Stimulated activated CD4-positive, alpha-beta T cell treated with anti-CD3 and anti-CD28 coated beads, Interleukin-1b, Interleukin-23, amount 100 ng/mL, for 4 hours (primary cell): ENCODE measurements around the gene RPAP3.

ENCODE experiments used
- DNase-seq, 2 donors: peaks; one replicate each; pipeline ENCODE4 v3.0.0-alpha.2; 2020; ENCODE audit warnings: low read depth in 2 of 2

RPAP3 gene

GRCh38 chr12:47705566-47706425 is at the start of gene RPAP3:
RPAP3 (minus strand) TSS chr12:47706030; CDS start chr12:47702840, 3,190 bp downstream.
- peak; percentile 96 to 99 for DNase-seq

- DNase-seq = no peak
These were observed 49.1 kb upstream of the RPAP3 start for GRCh38 chr12:47754881-47755280.

GRCh38 chr12:47754126-47754525 is 48.3 kb upstream of the RPAP3 start:
- DNase-seq = no peak

- DNase-seq = no peak
These were observed 47.5 kb upstream of the RPAP3 start for GRCh38 chr12:47753021-47754001.

- no peak for DNase-seq
These were observed 46.7 kb upstream of the RPAP3 start for GRCh38 chr12:47752552-47752951.

GRCh38 chr12:47752121-47752520 is 46.3 kb upstream of the RPAP3 start:
- DNase-seq = no peak

- no peak for DNase-seq
These were observed 45.7 kb upstream of the RPAP3 start for GRCh38 chr12:47751561-47751960.

- DNase-seq = no peak
These were observed 45.2 kb upstream of the RPAP3 start for GRCh38 chr12:47750916-47751470.

- no peak for DNase-seq
These were observed 44.5 kb upstream of the RPAP3 start for GRCh38 chr12:47750229-47750798.

- DNase-seq = no peak
These were observed 43.1 kb upstream of the RPAP3 start for GRCh38 chr12:47748899-47749298.

- DNase-seq = no peak
These were observed 42.6 kb upstream of the RPAP3 start for GRCh38 chr12:47748507-47748828.

- no peak for DNase-seq
These were observed 42.0 kb upstream of the RPAP3 start for GRCh38 chr12:47747596-47748506.

- DNase-seq = no peak
These were observed 41.3 kb upstream of the RPAP3 start for GRCh38 chr12:47747126-47747525.

GRCh38 chr12:47746523-47746922 is 40.7 kb upstream of the RPAP3 start:
- DNase-seq = no peak

GRCh38 chr12:47746073-47746472 is 40.2 kb upstream of the RPAP3 start:
- DNase-seq = no peak

- DNase-seq = no peak
These were observed 39.7 kb upstream of the RPAP3 start for GRCh38 chr12:47745485-47746041.

GRCh38 chr12:47744778-47745436 is 39.1 kb upstream of the RPAP3 start:
- DNase-seq = no peak

GRCh38 chr12:47744005-47744651 is 38.3 kb upstream of the RPAP3 start:
- DNase-seq = peak; percentile 55

GRCh38 chr12:47743311-47743860 is 37.6 kb upstream of the RPAP3 start:
- DNase-seq = no peak
